H1 (cell line): ENCODE results near the gene HIBADH. TPM values are rescaled to one million over a fixed set of nuclear protein-coding genes. Genes with fewer than 3 reads are reported as not detected.

Experiments used
- CTCF ChIA-PET: fragments of 300-600 bp; sonication (Branson Sonifier 250); formaldehyde crosslinking; loops from one replicate; lab custom pipeline; 2021; ENCODE audit not compliant: partially characterized antibody; lab: Charles Lee
- POLR2A ChIA-PET: fragments of 300-600 bp; sonication (Branson Sonifier 250); formaldehyde crosslinking; loops from one replicate; lab custom pipeline; 2021; ENCODE audit warnings: inconsistent platforms; ENCODE audit not compliant: partially characterized antibody; lab: Charles Lee
- DNase-seq, 2 experiments: peaks; one replicate each; pipeline versions ENCODE4 v3.0.0 to v3.0.0-alpha.2; 2010 to 2022; ENCODE audit warnings: low spot score in 2 of 2, low read depth in 1 of 2, mixed read lengths in 1 of 2
- FAIRE-seq: peaks from 2 replicates; lab custom pipeline; 2011; peaks lifted over from hg19 to GRCh38; lab: Jason Lieb, UNC
- H2AFZ ChIP-seq: 2 replicates; pipeline ENCODE4 v1.8.1; 2012; ENCODE audit warnings: low read length, inconsistent platforms
- H2AK5ac ChIP-seq: 2 replicates; pipeline ENCODE4 v1.6.1; 2013; ENCODE audit warnings: low read depth, low read length
- H2BK120ac ChIP-seq: replicated peaks from 2 replicates; pipeline ENCODE3; 2013; ENCODE audit warnings: low read depth, low read length, inconsistent platforms
- H2BK12ac ChIP-seq: 2 replicates; pipeline ENCODE4 v1.6.1; 2013; ENCODE audit warnings: low read depth, low read length
- H2BK15ac ChIP-seq: 2 replicates; pipeline ENCODE4 v1.6.1; 2013; ENCODE audit warnings: low read length
- H2BK20ac ChIP-seq: 2 replicates; pipeline ENCODE4 v1.6.1; 2013; ENCODE audit warnings: low read length
- H2BK5ac ChIP-seq: 2 replicates; pipeline ENCODE4 v1.6.1; 2013; ENCODE audit warnings: low read depth, low read length
- H3K14ac ChIP-seq: 2 replicates; pipeline ENCODE4 v1.6.1; 2013; ENCODE audit warnings: inconsistent platforms; ENCODE audit not compliant: insufficient read length
- H3K18ac ChIP-seq: 2 replicates; pipeline ENCODE4 v1.6.1; 2013; ENCODE audit warnings: low read length; ENCODE audit errors: extremely low read depth
- H3K23ac ChIP-seq: 2 replicates; pipeline ENCODE4 v1.6.1; 2013; ENCODE audit warnings: inconsistent platforms; ENCODE audit not compliant: insufficient read length
- H3K23me2 ChIP-seq: 2 replicates; pipeline ENCODE4 v1.6.1; 2013; ENCODE audit warnings: low read depth, low read length
- H3K27ac ChIP-seq: 2 replicates; pipeline ENCODE4 v1.6.1; 2011; ENCODE audit warnings: low read depth, low read length, inconsistent platforms
- H3K27me3 ChIP-seq, 4 experiments: replicated peaks in 1 of 4; 1 replicate in 1 of 4; 2 replicates in 3 of 4; pipeline versions ENCODE4 v1.6.1 to v1.8.1; 2011 to 2013; ENCODE audit warnings: low read length in 3 of 4, mild to moderate bottlenecking in 3 of 4, inconsistent platforms in 2 of 4, mixed read lengths in 2 of 4, moderate library complexity in 1 of 4; ENCODE audit not compliant: control insufficient read depth in 3 of 4, insufficient read depth in 3 of 4; ENCODE audit errors: extremely low read depth in 1 of 4
- H3K36me3 ChIP-seq, 4 experiments: 2 replicates each; pipeline versions ENCODE4 v1.6.1 to v1.8.1; 2011 to 2013; ENCODE audit warnings: mild to moderate bottlenecking in 4 of 4, low read length in 3 of 4, moderate library complexity in 2 of 4, control low read depth in 1 of 4, inconsistent platforms in 1 of 4; ENCODE audit not compliant: insufficient read depth in 4 of 4, control insufficient read depth in 2 of 4
- H3K4ac ChIP-seq: replicated peaks from 2 replicates; pipeline ENCODE3; 2013; ENCODE audit warnings: low read length, low read depth, mixed read lengths, inconsistent platforms; ENCODE audit not compliant: insufficient read length
- H3K4me1 ChIP-seq, 4 experiments: replicated peaks in 1 of 4; 1 replicate in 1 of 4; 2 replicates in 3 of 4; pipeline versions ENCODE4 v1.6.1 to v1.8.1; 2011 to 2013; ENCODE audit warnings: low read length in 3 of 4, inconsistent platforms in 2 of 4, mixed read lengths in 1 of 4; ENCODE audit not compliant: insufficient read depth in 4 of 4, control insufficient read depth in 3 of 4
- H3K4me2 ChIP-seq, 2 experiments: 2 replicates each; pipeline versions ENCODE4 v1.6.1 to v1.8.1; 2011 to 2013; ENCODE audit warnings: low read depth in 2 of 2, low read length in 2 of 2, control low read depth in 1 of 2, inconsistent platforms in 1 of 2, mild to moderate bottlenecking in 1 of 2; ENCODE audit not compliant: insufficient read depth in 1 of 2
- H3K4me3 ChIP-seq, 4 experiments: fragments of 200-600, 300-600 bp in 1 of 4; sonication (generic), shearing (Covaris generic), sonication (Bioruptor Twin) in 1 of 4; 2 replicates each; pipeline versions ENCODE4 v1.5.1 to v1.8.1; 2011 to 2016; ENCODE audit warnings: low read length in 4 of 4, low read depth in 3 of 4, control low read depth in 2 of 4, inconsistent platforms in 2 of 4, mild to moderate bottlenecking in 2 of 4, mixed read lengths in 1 of 4, moderate library complexity in 1 of 4; ENCODE audit not compliant: insufficient read depth in 2 of 4; ENCODE audit errors: extremely low read depth in 1 of 4
- H3K56ac ChIP-seq: replicated peaks from 2 replicates; pipeline ENCODE3; 2013; ENCODE audit warnings: low read depth, mild to moderate bottlenecking, mixed read lengths, low read length, inconsistent platforms; ENCODE audit not compliant: insufficient read length
- H3K79me1 ChIP-seq: 2 replicates; pipeline ENCODE4 v1.6.1; 2013; ENCODE audit warnings: low read depth, low read length, control low read depth
- H3K79me2 ChIP-seq, 2 experiments: 2 replicates each; pipeline versions ENCODE4 v1.6.1 to v1.8.1; 2012 to 2013; ENCODE audit warnings: low read length in 2 of 2, mild to moderate bottlenecking in 2 of 2, inconsistent platforms in 1 of 2; ENCODE audit not compliant: insufficient read depth in 2 of 2, control insufficient read depth in 1 of 2
- H3K9ac ChIP-seq, 4 experiments: replicated peaks in 1 of 4; 1 replicate in 1 of 4; 2 replicates in 3 of 4; pipeline versions ENCODE4 v1.6.1 to v1.8.1; 2011 to 2013; ENCODE audit warnings: low read depth in 3 of 4, low read length in 3 of 4, control low read depth in 2 of 4, mild to moderate bottlenecking in 2 of 4, moderate library complexity in 2 of 4, inconsistent platforms in 1 of 4; ENCODE audit errors: extremely low read depth in 1 of 4
- H3K9me3 ChIP-seq, 2 experiments: 2 replicates each; pipeline versions ENCODE4 v1.6.1 to v1.8.1; 2012 to 2013; ENCODE audit warnings: mild to moderate bottlenecking in 2 of 2, moderate library complexity in 2 of 2, control low read depth in 1 of 2, inconsistent platforms in 1 of 2, low read depth in 1 of 2, low read length in 1 of 2, mixed read lengths in 1 of 2; ENCODE audit not compliant: insufficient read depth in 2 of 2
- H4K20me1 ChIP-seq, 2 experiments: replicated peaks in 1 of 2; 2 replicates each; pipeline versions ENCODE3 to v1.8.1; 2011 to 2013; ENCODE audit warnings: inconsistent platforms in 2 of 2, low read length in 2 of 2, mild to moderate bottlenecking in 1 of 2; ENCODE audit not compliant: insufficient read depth in 2 of 2, control insufficient read depth in 1 of 2
- H4K5ac ChIP-seq: 2 replicates; pipeline ENCODE4 v1.6.1; 2013; ENCODE audit warnings: low read length, low read depth, mixed read lengths, inconsistent platforms; ENCODE audit not compliant: insufficient read length
- H4K8ac ChIP-seq: 2 replicates; pipeline ENCODE4 v1.8.0; 2013; ENCODE audit warnings: mild to moderate bottlenecking, moderate library complexity, low read length, inconsistent platforms; ENCODE audit not compliant: insufficient read depth; ENCODE audit errors: extremely low read depth
- H4K91ac ChIP-seq: replicated peaks from 2 replicates; pipeline ENCODE3; 2013; ENCODE audit warnings: low read length, mixed read lengths, inconsistent platforms; ENCODE audit not compliant: insufficient read length
- BCL11A ChIP-seq, 2 experiments: IDR thresholded peaks; one replicate each; pipeline ENCODE4 v1.6.1; 2011; ENCODE audit warnings: low read depth in 2 of 2, low read length in 2 of 2, mild to moderate bottlenecking in 2 of 2
- CHD2 ChIP-seq: IDR thresholded peaks from 2 replicates; pipeline ENCODE4 v1.6.1; 2012; ENCODE audit warnings: low read length, improper control_type of control experiment
- KDM1A ChIP-seq: fragments of 200-600, 300-600 bp; sonication (generic); IDR thresholded peaks from 2 replicates; pipeline ENCODE4 v1.7.1; 2016; ENCODE audit warnings: mild to moderate bottlenecking, low read length, borderline replicate concordance
- KDM4A ChIP-seq: IDR thresholded peaks from one replicate; pipeline ENCODE4 v1.7.1; 2012; ENCODE audit warnings: low read depth, mild to moderate bottlenecking, moderate library complexity, low read length, inconsistent platforms; ENCODE audit not compliant: severe bottlenecking
- NANOG ChIP-seq: IDR thresholded peaks from 2 replicates; pipeline ENCODE4 v1.6.1; 2011; ENCODE audit warnings: low read length, low read depth, mild to moderate bottlenecking, inconsistent platforms; ENCODE audit not compliant: insufficient read depth, poor library complexity, severe bottlenecking
- RAD21 ChIP-seq, 2 experiments: IDR thresholded peaks in 1 of 2; conservative IDR thresholded peaks in 1 of 2; 2 replicates each; pipeline ENCODE4 v1.6.1; 2011; ENCODE audit warnings: low read depth in 2 of 2, low read length in 2 of 2, improper control_type of control experiment in 1 of 2, inconsistent platforms in 1 of 2, mild to moderate bottlenecking in 1 of 2, moderate library complexity in 1 of 2
- RBBP5 ChIP-seq: IDR thresholded peaks from 2 replicates; pipeline ENCODE4 v1.7.1; 2012; ENCODE audit warnings: low read depth, mild to moderate bottlenecking, inconsistent platforms, low read length, moderate library complexity, borderline replicate concordance
- SP2 ChIP-seq: IDR thresholded peaks from 2 replicates; pipeline ENCODE4 v1.6.1; 2012; ENCODE audit warnings: mild to moderate bottlenecking, low read length, inconsistent platforms
- TBP ChIP-seq: IDR thresholded peaks from 2 replicates; pipeline ENCODE4 v1.6.1; 2011; ENCODE audit warnings: low read depth, low read length, improper control_type of control experiment
- YY1 ChIP-seq: IDR thresholded peaks from 2 replicates; pipeline ENCODE4 v1.6.1; 2011; ENCODE audit warnings: low read depth, mild to moderate bottlenecking, low read length
- WGBS, 2 experiments: shearing (Covaris generic) in 1 of 2; methylation state at CpG; one replicate each; pipeline versions ENCODE4 v1.1.6 to v1.1.7; 2013 to 2015; ENCODE audit warnings: low lambda C conversion rate in 2 of 2, mixed read lengths in 2 of 2, inconsistent platforms in 1 of 2, low coverage in 1 of 2, missing lambda C conversion rate in 1 of 2; ENCODE audit not compliant: insufficient replicate concordance in 2 of 2, insufficient coverage in 1 of 2, insufficient read length in 1 of 2; ENCODE audit errors: extremely low coverage in 1 of 2, missing lambda C conversion rate in 1 of 2; 5-methylcytosine and 5-hydroxymethylcytosine counted together
- polyA plus RNA-seq, 7 experiments: library from polyadenylated mRNA; depleted of rRNA in 3 of 7; stranded (reverse) in 5 of 7; unstranded in 2 of 7; fragments of >200 nt in 5 of 7; fragments of 200-250 nt in 2 of 7; gene quantifications; 1 replicate in 5 of 7; 2 replicates in 1 of 7; 4 replicates in 1 of 7; pipeline versions ENCODE4 v1.2.1 to v1.2.3, GENCODE V29; 2011 to 2013; ENCODE audit warnings: missing spikeins in 2 of 7, mixed read lengths in 2 of 7
- total RNA-seq: library from RNA; stranded (reverse); fragmentation: NEBNext Ultra II Directional; extraction: Animal tissue kit (Norgen Biotek cat#: 25700); gene quantifications from 2 replicates; pipeline ENCODE4 v1.2.1, GENCODE V29; 2021
- TF ChIP-seq, protein P1 (sequence below): IDR thresholded peaks from 2 replicates; pipeline ENCODE4 v1.6.1; 2012; ENCODE audit warnings: inconsistent platforms

The HIBADH gene
- total and polyA plus RNA-seq, 2 of the 8 experiments (the other 6 are each of a cell fraction or from before 2014, with no cell fraction given) = 30.1 to 39.5 TPM

DNA sequence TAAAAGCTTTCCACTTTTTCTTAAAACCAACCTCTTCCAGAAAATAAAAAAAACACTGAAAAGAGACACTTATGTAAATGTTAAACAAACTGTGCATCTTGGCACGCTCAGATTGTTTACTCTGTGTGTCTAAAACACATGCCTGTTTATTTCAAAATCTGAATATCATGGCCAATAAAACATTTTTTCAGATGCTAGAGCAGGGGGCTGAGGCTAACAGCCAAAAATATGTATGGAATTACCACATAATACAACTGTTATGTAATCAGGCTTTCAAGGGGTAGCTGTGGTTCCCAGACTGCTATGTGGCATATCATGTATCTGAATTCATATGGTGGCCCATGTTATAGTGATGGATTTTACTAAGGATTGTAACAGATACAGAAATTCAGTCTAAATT is 130.4 kb downstream of the HIBADH start:
- 88% methylated on average over 1 of the region's 1 CpG; no CpG with 5 or more reads in 1 of the 2 experiments for WGBS, 2 experiments

More for the DNA sequence above, 130.4 kb downstream of the HIBADH start:
- Histone ChIP-seq H2BK12ac (no peak overlapping the region), H2BK5ac (no peak overlapping the region), H4K20me1 (no peaks in the 10 kb centered on the region), H4K91ac (no peak overlapping the region), H3K4me1 (no peaks in the 10 kb centered on the region), H3K79me1 (no peaks in the 10 kb centered on the region), H3K18ac (no peak overlapping the region), H3K27ac (no peak overlapping the region), H2BK15ac (no peak overlapping the region), H4K5ac (no peak overlapping the region), H2BK20ac (no peak overlapping the region), H4K8ac (no peak overlapping the region), H3K4me3 (no peak overlapping the region), H3K23ac (no peak overlapping the region), H3K9me3 (no peaks in the 10 kb centered on the region), H2AFZ (no peak overlapping the region), H3K14ac (no peak overlapping the region), H3K9ac (no peak overlapping the region), H2BK120ac (no peak overlapping the region), H3K56ac (no peak overlapping the region), H3K4me2 (no peak overlapping the region), H3K36me3 (peaks cover 0 to 8% (median 0%) of the 10 kb centered on the region in 4 experiments; a peak in 1 of 8 replicates), H3K23me2 (no peaks in the 10 kb centered on the region), H3K4ac (no peak overlapping the region), H2AK5ac (no peak overlapping the region), H3K27me3 (no peaks in the 10 kb centered on the region), H3K79me2 (no peaks in the 10 kb centered on the region)
- TF ChIP-seq TBP (no peak), BCL11A (IDR thresholded peaks at IDR 0.05; ENCODE audit: low read depth in 2 of 2, low read length in 2 of 2) (no peak), RAD21 (IDR thresholded peaks at IDR 0.05 in 1 of 2, conservative IDR thresholded peaks at IDR 0.05 in 1 of 2; ENCODE audit: low read depth in 2 of 2, low read length in 2 of 2) (no peak), KDM4A (no peak), RBBP5 (no peak), CHD2 (no peak), KDM1A (no peak), NANOG (no peak), YY1 (no peak), SP2 (no peak)
- TF ChIP-seq, protein P1, sequence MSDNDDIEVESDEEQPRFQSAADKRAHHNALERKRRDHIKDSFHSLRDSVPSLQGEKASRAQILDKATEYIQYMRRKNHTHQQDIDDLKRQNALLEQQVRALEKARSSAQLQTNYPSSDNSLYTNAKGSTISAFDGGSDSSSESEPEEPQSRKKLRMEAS = no peak
- DNase-seq = no peak
- no peak for FAIRE-seq
- POLR2A ChIA-PET = no interaction called here
- CTCF ChIA-PET = interaction anchor here (1.8 kb wide), 1 partner anchor 323 kb away, joined by 3 read pairs; no protein-coding TSS in a partner anchor
